ENCODE results near the gene HSPA6. TPM values are rescaled to one million over a fixed set of nuclear protein-coding genes. Genes with fewer than 3 reads are reported as not detected.

HSPA6 gene
- total RNA-seq, 1 experiment from 2014 or later: not detected

DNA sequence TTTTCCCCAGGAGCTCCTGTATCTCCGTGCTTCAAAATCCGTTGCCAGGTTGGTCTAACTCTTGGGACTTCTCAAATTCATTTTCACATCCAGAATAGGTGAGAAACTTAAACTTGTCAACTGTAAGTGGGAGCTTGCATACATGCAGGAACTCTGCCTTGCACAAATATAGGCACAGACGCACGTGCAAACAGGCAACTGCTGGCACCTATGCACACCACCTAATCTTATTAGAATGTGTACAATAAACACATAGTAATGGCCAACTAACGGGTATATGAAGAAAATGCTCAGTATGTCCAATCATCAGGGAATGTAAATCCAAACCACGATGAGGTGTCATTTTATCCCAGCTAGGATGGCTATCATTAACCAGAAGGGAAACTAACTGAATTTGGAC lies 41.7 kb upstream of the HSPA6 start:
- H3K79me2 ChIP-seq (ENCODE audit: insufficient read depth, low read length): no peaks in the 10 kb centered on the region
- H3K9me2 ChIP-seq (ENCODE audit: insufficient read depth): no peaks in the 10 kb centered on the region
- DNase-seq (ENCODE audit: low read depth, low spot score): no peak
- no peak overlapping the region for H3K4me2 ChIP-seq (ENCODE audit: low read length)
- intact Hi-C loops (cut with micrococcal nuclease): no loop called here
- no peak overlapping the region for H2AFZ ChIP-seq (ENCODE audit: low read depth, low read length, poor library complexity, severe bottlenecking)
- no TSS peak for BruUV-seq (replicated peaks)
- ChIA-PET CTCF (no interaction called here), RAD21 (ENCODE audit: low non-redundant PET in 1 of 2, low total read pairs in 2 of 2, uncharacterized antibody in 2 of 2, unreplicated experiment in 2 of 2) (no interaction called here), POLR2A (no interaction called here)
- H3K27me3 ChIP-seq (ENCODE audit: insufficient read depth, low read length): no peaks in the 10 kb centered on the region
- no peaks in the 10 kb centered on the region for H3K9me3 ChIP-seq (ENCODE audit: control insufficient read depth in 1 of 2, insufficient read depth in 1 of 2, low read depth in 1 of 2, low read length in 2 of 2)
- H3K27ac ChIP-seq (ENCODE audit: low read depth, low read length): no peak overlapping the region
- no peak for ATAC-seq
- no peaks in the 10 kb centered on the region for H3K36me3 ChIP-seq (ENCODE audit: control insufficient read depth in 1 of 2, insufficient read depth in 2 of 2, low read length in 2 of 2)
- H4K20me1 ChIP-seq (ENCODE audit: insufficient read depth): no peaks in the 10 kb centered on the region
- TF ChIP-seq EZH2phosphoT487 (IDR thresholded peaks at IDR 0.05; ENCODE audit: borderline replicate concordance) (no peak), FOSL1 (IDR thresholded peaks at IDR 0.05; ENCODE audit: low read depth) (no peak), EGR1 (IDR thresholded peaks at IDR 0.05; ENCODE audit: low read depth) (no peak), YY1 (IDR thresholded peaks at IDR 0.05; ENCODE audit: extremely low read depth, insufficient replicate concordance, low read depth, low read length) (no peak), SIN3A (IDR thresholded peaks at IDR 0.05; ENCODE audit: low read depth) (no peak), CEBPB (IDR thresholded peaks at IDR 0.05; ENCODE audit: low read depth) (no peak)
- TF ChIP-seq, protein P1, sequence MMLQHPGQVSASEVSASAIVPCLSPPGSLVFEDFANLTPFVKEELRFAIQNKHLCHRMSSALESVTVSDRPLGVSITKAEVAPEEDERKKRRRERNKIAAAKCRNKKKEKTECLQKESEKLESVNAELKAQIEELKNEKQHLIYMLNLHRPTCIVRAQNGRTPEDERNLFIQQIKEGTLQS (IDR thresholded peaks at IDR 0.05): no peak
- H3K4me3 ChIP-seq (replicated peaks in 1 of 2; ENCODE audit: low read depth in 1 of 2, low read length in 2 of 2): no peak overlapping the region
- H3K4me1 ChIP-seq (ENCODE audit: control insufficient read depth in 1 of 2, insufficient read depth in 2 of 2, low read length in 2 of 2): peaks cover 0 to 7% of the 10 kb centered on the region in 2 experiments; a peak in 1 of 4 replicates
- H3K9ac ChIP-seq (ENCODE audit: low read length): no peak overlapping the region

- Histone ChIP-seq H3K9me2 (ENCODE audit: insufficient read depth) (no peaks in the 10 kb centered on the region), H3K4me1 (ENCODE audit: control insufficient read depth in 1 of 2, insufficient read depth in 2 of 2, low read length in 2 of 2) (peaks cover 0 to 7% of the 10 kb centered on the region in 2 experiments; a peak in 1 of 4 replicates), H3K9me3 (ENCODE audit: control insufficient read depth in 1 of 2, insufficient read depth in 1 of 2, low read depth in 1 of 2, low read length in 2 of 2) (no peaks in the 10 kb centered on the region), H3K36me3 (ENCODE audit: control insufficient read depth in 1 of 2, insufficient read depth in 2 of 2, low read length in 2 of 2) (no peaks in the 10 kb centered on the region), H3K4me3 (replicated peaks in 1 of 2; ENCODE audit: low read depth in 1 of 2, low read length in 2 of 2) (no peak overlapping the region), H3K27ac (ENCODE audit: low read depth, low read length) (no peak overlapping the region), H4K20me1 (ENCODE audit: insufficient read depth) (no peaks in the 10 kb centered on the region), H3K4me2 (ENCODE audit: low read length) (no peak overlapping the region), H3K9ac (ENCODE audit: low read length) (no peak overlapping the region), H3K79me2 (ENCODE audit: insufficient read depth, low read length) (no peaks in the 10 kb centered on the region), H3K27me3 (ENCODE audit: insufficient read depth, low read length) (no peaks in the 10 kb centered on the region), H2AFZ (ENCODE audit: low read depth, low read length, poor library complexity, severe bottlenecking) (no peak overlapping the region)
- TF ChIP-seq ZFX (IDR thresholded peaks at IDR 0.05) (no peak), SIN3A (IDR thresholded peaks at IDR 0.05; ENCODE audit: low read depth) (no peak), JUND (IDR thresholded peaks at IDR 0.05) (no peak), POLR2A (IDR thresholded peaks at IDR 0.05; ENCODE audit: borderline replicate concordance, extremely low read depth, insufficient read depth, insufficient read length) (no peak), YY1 (IDR thresholded peaks at IDR 0.05; ENCODE audit: extremely low read depth, insufficient replicate concordance, low read depth, low read length) (no peak), RAD21 (IDR thresholded peaks at IDR 0.05; ENCODE audit: low read depth) (no peak), EGR1 (IDR thresholded peaks at IDR 0.05; ENCODE audit: low read depth) (no peak), TCF7L2 (IDR thresholded peaks at IDR 0.05; ENCODE audit: borderline replicate concordance, extremely low read depth, insufficient read depth, insufficient read length) (no peak)
- TF ChIP-seq, protein P2, sequence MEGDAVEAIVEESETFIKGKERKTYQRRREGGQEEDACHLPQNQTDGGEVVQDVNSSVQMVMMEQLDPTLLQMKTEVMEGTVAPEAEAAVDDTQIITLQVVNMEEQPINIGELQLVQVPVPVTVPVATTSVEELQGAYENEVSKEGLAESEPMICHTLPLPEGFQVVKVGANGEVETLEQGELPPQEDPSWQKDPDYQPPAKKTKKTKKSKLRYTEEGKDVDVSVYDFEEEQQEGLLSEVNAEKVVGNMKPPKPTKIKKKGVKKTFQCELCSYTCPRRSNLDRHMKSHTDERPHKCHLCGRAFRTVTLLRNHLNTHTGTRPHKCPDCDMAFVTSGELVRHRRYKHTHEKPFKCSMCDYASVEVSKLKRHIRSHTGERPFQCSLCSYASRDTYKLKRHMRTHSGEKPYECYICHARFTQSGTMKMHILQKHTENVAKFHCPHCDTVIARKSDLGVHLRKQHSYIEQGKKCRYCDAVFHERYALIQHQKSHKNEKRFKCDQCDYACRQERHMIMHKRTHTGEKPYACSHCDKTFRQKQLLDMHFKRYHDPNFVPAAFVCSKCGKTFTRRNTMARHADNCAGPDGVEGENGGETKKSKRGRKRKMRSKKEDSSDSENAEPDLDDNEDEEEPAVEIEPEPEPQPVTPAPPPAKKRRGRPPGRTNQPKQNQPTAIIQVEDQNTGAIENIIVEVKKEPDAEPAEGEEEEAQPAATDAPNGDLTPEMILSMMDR (IDR thresholded peaks at IDR 0.05 in 2 of 3, conservative IDR thresholded peaks at IDR 0.05 in 1 of 3; ENCODE audit: borderline replicate concordance in 1 of 3, insufficient read depth in 1 of 3, low read depth in 2 of 3, low read length in 2 of 3): 0 out of 6 replicates have a peak, but pooled peaks of 1 of the 3 experiments have one; percentile 8
- POLR2A ChIA-PET: no interaction called here
- RAD21 ChIA-PET (ENCODE audit: low non-redundant PET in 1 of 2, low total read pairs in 2 of 2, uncharacterized antibody in 2 of 2, unreplicated experiment in 2 of 2): no interaction called here
- no TSS peak for BruUV-seq (replicated peaks)
- CTCF ChIA-PET: interaction anchor here (2.5 kb wide), 1 partner anchor 12 kb away, joined by 7 read pairs; no protein-coding TSS in a partner anchor
- no peak for DNase-seq (ENCODE audit: low read depth, low spot score)
- no peak for ATAC-seq
- intact Hi-C loops (cut with micrococcal nuclease): no loop called here
Observed at GRCh38 chr1:161483361-161483760, 41.0 kb upstream of the HSPA6 start.

All from HCT116 (cell line).